K562 (cell line): ENCODE results near the gene VARS1. TPM values are rescaled to one million over a fixed set of nuclear protein-coding genes. Genes with fewer than 3 reads are reported as not detected.
A peak's percentile ranks its signal among the peaks of the same experiment; 100 is the strongest.

Source experiments
- CBFA2T3 ChIP-seq: fragments of 450-650 bp; IDR thresholded peaks from 2 replicates; pipeline ENCODE4 v1.6.1; 2017
- CEBPB ChIP-seq: fragments of 450-650 bp; IDR thresholded peaks from 2 replicates; pipeline ENCODE4 v1.6.1; 2016; ENCODE audit warnings: missing genetic modification characterization, missing compliant biosample characterization
- DACH1 ChIP-seq: fragments of 450-650 bp; IDR thresholded peaks from 2 replicates; pipeline ENCODE4 v1.6.1; 2018; ENCODE audit not compliant: partially characterized antibody
- FOXJ2 ChIP-seq: fragments of 200-800 bp; sonication (Bioruptor generic); IDR thresholded peaks from 2 replicates; pipeline ENCODE4 v1.6.1; 2016; ENCODE audit warnings: missing genetic modification characterization, missing compliant biosample characterization
- FOXK2 ChIP-seq, 2 experiments: fragments of 450-650 bp; IDR thresholded peaks in 1 of 2; conservative IDR thresholded peaks in 1 of 2; 2 replicates each; pipeline ENCODE4 v1.6.1; 2016; ENCODE audit warnings: low read depth in 2 of 2, mild to moderate bottlenecking in 1 of 2
- GMEB1 ChIP-seq: fragments of 250-450 bp; sonication (Bioruptor Pico); IDR thresholded peaks from 2 replicates; pipeline ENCODE4 v1.4.0; 2020; ENCODE audit warnings: mild to moderate bottlenecking
- HDAC8 ChIP-seq: fragments of 450-650 bp; IDR thresholded peaks from 2 replicates; pipeline ENCODE4 v1.6.1; 2016; ENCODE audit warnings: mild to moderate bottlenecking, missing genetic modification characterization, moderate library complexity, missing compliant biosample characterization
- MAFF ChIP-seq: IDR thresholded peaks from 2 replicates; pipeline ENCODE4 v1.6.1; 2012; ENCODE audit warnings: low read length, improper control_type of control experiment
- MCM2 ChIP-seq: fragments of 450-650 bp; IDR thresholded peaks from 2 replicates; pipeline ENCODE4 v1.6.1; 2017; ENCODE audit warnings: low read depth, mild to moderate bottlenecking
- MYNN ChIP-seq, 2 experiments: sonication (generic); formaldehyde crosslinking in 1 of 2; IDR thresholded peaks; 2 replicates each; pipeline versions ENCODE4 v1.5.0 to v1.6.1; 2016 to 2020; ENCODE audit warnings: antibody characterized with exemption in 1 of 2, missing genetic modification reagents in 1 of 2
- POLR2AphosphoS2 ChIP-seq: IDR thresholded peaks from 2 replicates; pipeline ENCODE4 v1.6.1; 2012; ENCODE audit warnings: low read length, improper control_type of control experiment
- POU5F1 ChIP-seq: fragments of 150-350 bp; IDR thresholded peaks from 2 replicates; pipeline ENCODE4 v1.6.1; 2014; ENCODE audit warnings: borderline replicate concordance, low read length, low read depth, mild to moderate bottlenecking; ENCODE audit not compliant: partially characterized antibody
- PPARD ChIP-seq: fragments of 250-450 bp; sonication (Bioruptor Pico); IDR thresholded peaks from 2 replicates; pipeline ENCODE4 v1.8.0; 2022; ENCODE audit warnings: inconsistent platforms, mild to moderate bottlenecking, moderate library complexity
- RFX5 ChIP-seq: IDR thresholded peaks from 2 replicates; pipeline ENCODE4 v1.6.1; 2011; ENCODE audit warnings: low read depth, mild to moderate bottlenecking, improper control_type of control experiment, low read length
- SETDB1 ChIP-seq: IDR thresholded peaks from one replicate; pipeline ENCODE4 v1.6.1; 2012; ENCODE audit warnings: low read length, control low read depth, inconsistent platforms
- U2AF1 ChIP-seq: fragments of 200-400 bp; formaldehyde crosslinking; optimal IDR thresholded peaks from 2 replicates; pipeline ENCODE3; 2017; ENCODE audit warnings: mild to moderate bottlenecking, low read depth, low read length, moderate library complexity
- ZBTB8A ChIP-seq: fragments of 450-650 bp; IDR thresholded peaks from 2 replicates; pipeline ENCODE4 v1.6.1; 2018; ENCODE audit warnings: mild to moderate bottlenecking, moderate library complexity; ENCODE audit not compliant: partially characterized antibody
- ZNF253 ChIP-seq: fragments of 250-450 bp; sonication (Bioruptor Pico); conservative IDR thresholded peaks from 2 replicates; pipeline ENCODE4 v1.6.1; 2021; ENCODE audit warnings: mild to moderate bottlenecking
- ZSCAN32 ChIP-seq: fragments of 450-650 bp; formaldehyde crosslinking; IDR thresholded peaks from 2 replicates; pipeline ENCODE4 v1.4.0; 2020; ENCODE audit warnings: mild to moderate bottlenecking, moderate library complexity
- polyA plus RNA-seq, 8 experiments: library from polyadenylated mRNA; depleted of rRNA in 4 of 8; stranded (reverse) in 5 of 8; unstranded in 3 of 8; fragments of >200 nt; fragmentation: Nextera tagmentation in 2 of 8; fragmentation: Illumina TruSeq in 1 of 8; extraction: Ambion mirVana in 2 of 8; extraction: Trizol in 1 of 8; gene quantifications; 2 replicates each; pipeline versions ENCODE4 v1.2.1 to v1.2.3, GENCODE V29; 2011 to 2014; ENCODE audit warnings: inconsistent platforms in 1 of 8, missing spikeins in 1 of 8
- total RNA-seq, 7 experiments: library from RNA; depleted of rRNA in 6 of 7; stranded (reverse); fragments of >200 nt in 6 of 7; fragmentation: Illumina TruSeq in 2 of 7; extraction: Trizol in 2 of 7; gene quantifications; 2 replicates each; pipeline versions ENCODE4 v1.2.1 to v1.2.3, GENCODE V29; 2011 to 2021; ENCODE audit warnings: low replicate concordance in 1 of 7
- TF ChIP-seq, protein P1 (sequence below): fragments of 250-450 bp; sonication (Bioruptor Pico); IDR thresholded peaks from 2 replicates; pipeline ENCODE4 v1.4.0; 2020

VARS1 gene
- total and polyA plus RNA-seq, 9 of the 15 experiments (the other 6 are each of a cell fraction or from before 2014, with no cell fraction given): 2.9 to 488 (median 130) TPM

- TF ChIP-seq FOXK2 (conservative IDR thresholded peaks at IDR 0.05 in 1 of 2, IDR thresholded peaks at IDR 0.05 in 1 of 2; ENCODE audit: low read depth in 2 of 2) (peak; percentile 54 to 82; a peak in 3 of 4 replicates), CBFA2T3 (no peak), DACH1 (no peak), FOXJ2 (peak; percentile 91; the same call in 1 of the 2 replicates), MCM2 (no peak), ZNF253 (CRISPR knock-in tag) (peak; percentile 77), CEBPB (tag) (peak; percentile 90), POU5F1 (peak; percentile 33), ZBTB8A (no peak), PPARD (CRISPR knock-in tag) (no peak), SETDB1 (no peak), U2AF1 (no peak), RFX5 (no peak; the same call in 1 of the 2 replicates), POLR2AphosphoS2 (peak; percentile 92), GMEB1 (peak; percentile 69), MYNN (IDR thresholded peaks at IDR 0.05) (peak; percentile 43), MYNN (CRISPR knock-in tag; IDR thresholded peaks at IDR 0.05) (no peak), ZSCAN32 (CRISPR knock-in tag) (no peak; the same call in 1 of the 2 replicates), MAFF (no peak; the same call in 1 of the 2 replicates), HDAC8 (tag) (peak; percentile 87; the same call in 1 of the 2 replicates)
- TF ChIP-seq, protein P1, sequence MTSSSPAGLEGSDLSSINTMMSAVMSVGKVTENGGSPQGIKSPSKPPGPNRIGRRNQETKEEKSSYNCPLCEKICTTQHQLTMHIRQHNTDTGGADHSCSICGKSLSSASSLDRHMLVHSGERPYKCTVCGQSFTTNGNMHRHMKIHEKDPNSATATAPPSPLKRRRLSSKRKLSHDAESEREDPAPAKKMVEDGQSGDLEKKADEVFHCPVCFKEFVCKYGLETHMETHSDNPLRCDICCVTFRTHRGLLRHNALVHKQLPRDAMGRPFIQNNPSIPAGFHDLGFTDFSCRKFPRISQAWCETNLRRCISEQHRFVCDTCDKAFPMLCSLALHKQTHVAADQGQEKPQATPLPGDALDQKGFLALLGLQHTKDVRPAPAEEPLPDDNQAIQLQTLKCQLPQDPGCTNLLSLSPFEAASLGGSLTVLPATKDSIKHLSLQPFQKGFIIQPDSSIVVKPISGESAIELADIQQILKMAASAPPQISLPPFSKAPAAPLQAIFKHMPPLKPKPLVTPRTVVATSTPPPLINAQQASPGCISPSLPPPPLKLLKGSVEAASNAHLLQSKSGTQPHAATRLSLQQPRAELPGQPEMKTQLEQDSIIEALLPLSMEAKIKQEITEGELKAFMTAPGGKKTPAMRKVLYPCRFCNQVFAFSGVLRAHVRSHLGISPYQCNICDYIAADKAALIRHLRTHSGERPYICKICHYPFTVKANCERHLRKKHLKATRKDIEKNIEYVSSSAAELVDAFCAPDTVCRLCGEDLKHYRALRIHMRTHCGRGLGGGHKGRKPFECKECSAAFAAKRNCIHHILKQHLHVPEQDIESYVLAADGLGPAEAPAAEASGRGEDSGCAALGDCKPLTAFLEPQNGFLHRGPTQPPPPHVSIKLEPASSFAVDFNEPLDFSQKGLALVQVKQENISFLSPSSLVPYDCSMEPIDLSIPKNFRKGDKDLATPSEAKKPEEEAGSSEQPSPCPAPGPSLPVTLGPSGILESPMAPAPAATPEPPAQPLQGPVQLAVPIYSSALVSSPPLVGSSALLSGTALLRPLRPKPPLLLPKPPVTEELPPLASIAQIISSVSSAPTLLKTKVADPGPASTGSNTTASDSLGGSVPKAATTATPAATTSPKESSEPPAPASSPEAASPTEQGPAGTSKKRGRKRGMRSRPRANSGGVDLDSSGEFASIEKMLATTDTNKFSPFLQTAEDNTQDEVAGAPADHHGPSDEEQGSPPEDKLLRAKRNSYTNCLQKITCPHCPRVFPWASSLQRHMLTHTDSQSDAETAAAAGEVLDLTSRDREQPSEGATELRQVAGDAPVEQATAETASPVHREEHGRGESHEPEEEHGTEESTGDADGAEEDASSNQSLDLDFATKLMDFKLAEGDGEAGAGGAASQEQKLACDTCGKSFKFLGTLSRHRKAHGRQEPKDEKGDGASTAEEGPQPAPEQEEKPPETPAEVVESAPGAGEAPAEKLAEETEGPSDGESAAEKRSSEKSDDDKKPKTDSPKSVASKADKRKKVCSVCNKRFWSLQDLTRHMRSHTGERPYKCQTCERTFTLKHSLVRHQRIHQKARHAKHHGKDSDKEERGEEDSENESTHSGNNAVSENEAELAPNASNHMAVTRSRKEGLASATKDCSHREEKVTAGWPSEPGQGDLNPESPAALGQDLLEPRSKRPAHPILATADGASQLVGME: peak; percentile 92
Observed at GRCh38 chr6:31834367-31835250, 39.1 kb upstream of the VARS1 start (continued).
